Left lobe of liver (tissue), 2 donors: ENCODE measurements around the gene KMT2B. TPM values are rescaled to one million over a fixed set of nuclear protein-coding genes. Genes with fewer than 3 reads are reported as not detected.

Experiments
- ATAC-seq: fragments of 200-7000 bp; cut with Tn5 transposase; one replicate; pipeline ENCODE4 v1.9.1; 2020; ENCODE audit warnings: mild to moderate bottlenecking, moderate library complexity
- DNase-seq: peaks from one replicate; pipeline ENCODE4 v3.0.0-alpha.2; 2020; ENCODE audit warnings: low spot score
- total RNA-seq: library from RNA; stranded (reverse); gene quantifications from one replicate; pipeline ENCODE4 v1.2.1, GENCODE V29; 2021
- donor health status: DM: no; HTN: no; CAD: no; lungs with moderate emphysema.
- donor health status: DM: no; HTN: yes; CAD: no.

The KMT2B gene
- total RNA-seq, 1 donor from 2014 or later = 23.0 TPM

GRCh38 chr19:35775298-35776101 is 57.7 kb downstream of the KMT2B start, which contains the start of gene ARHGAP33:
Gene ARHGAP33 (plus strand): TSS chr19:35775564. CDS start chr19:35775659, 95 bp downstream.
- DNase-seq (peak; percentile 98), ATAC-seq (peak; percentile 99)

- ATAC-seq (no peak), DNase-seq (no peak)
Observed at GRCh38 chr19:35776102-35776788, 58.4 kb downstream of the KMT2B start.

- no peak for ATAC-seq
- DNase-seq = no peak
Observed at GRCh38 chr19:35777086-35777841, 59.5 kb downstream of the KMT2B start.

GRCh38 chr19:35777961-35778360 is 60.2 kb downstream of the KMT2B start:
- ATAC-seq (no peak), DNase-seq (no peak)

GRCh38 chr19:35779033-35779432 is 61.2 kb downstream of the KMT2B start:
- ATAC-seq = no peak
- DNase-seq = no peak

- no peak for ATAC-seq
- DNase-seq = no peak
Observed at GRCh38 chr19:35780058-35780457, 62.3 kb downstream of the KMT2B start.

GRCh38 chr19:35780717-35781116 is 62.9 kb downstream of the KMT2B start:
- DNase-seq (no peak), ATAC-seq (no peak)

GRCh38 chr19:35781650-35782049 is 63.8 kb downstream of the KMT2B start:
- DNase-seq (no peak), ATAC-seq (no peak)

- no peak for DNase-seq
Observed at GRCh38 chr19:35782589-35782988, 64.8 kb downstream of the KMT2B start.

GRCh38 chr19:35783469-35784434 is 65.9 kb downstream of the KMT2B start:
- DNase-seq = no peak
- no peak for ATAC-seq

More at GRCh38 chr19:35782589-35782988, 64.8 kb downstream of the KMT2B start:
- ATAC-seq = no peak

- ATAC-seq (no peak), DNase-seq (no peak)
Observed at GRCh38 chr19:35784503-35785338, 66.9 kb downstream of the KMT2B start.

- no peak for DNase-seq
Observed at GRCh38 chr19:35785339-35785627, 67.5 kb downstream of the KMT2B start.

GRCh38 chr19:35786299-35787160 is 68.7 kb downstream of the KMT2B start:
- no peak for DNase-seq

More at GRCh38 chr19:35785339-35785627, 67.5 kb downstream of the KMT2B start:
- no peak for ATAC-seq

GRCh38 chr19:35787227-35787799 is 69.5 kb downstream of the KMT2B start:
- ATAC-seq = no peak
- DNase-seq = no peak

More at GRCh38 chr19:35786299-35787160, 68.7 kb downstream of the KMT2B start:
- no peak for ATAC-seq
